Measurements from ENCODE around the gene SEMA5A.
"Not testable (repeated sequence)": the region's sequence is repeated elsewhere in the genome, so short reads cannot be mapped to it uniquely, and the experiment has no call there.

The SEMA5A gene

DNA sequence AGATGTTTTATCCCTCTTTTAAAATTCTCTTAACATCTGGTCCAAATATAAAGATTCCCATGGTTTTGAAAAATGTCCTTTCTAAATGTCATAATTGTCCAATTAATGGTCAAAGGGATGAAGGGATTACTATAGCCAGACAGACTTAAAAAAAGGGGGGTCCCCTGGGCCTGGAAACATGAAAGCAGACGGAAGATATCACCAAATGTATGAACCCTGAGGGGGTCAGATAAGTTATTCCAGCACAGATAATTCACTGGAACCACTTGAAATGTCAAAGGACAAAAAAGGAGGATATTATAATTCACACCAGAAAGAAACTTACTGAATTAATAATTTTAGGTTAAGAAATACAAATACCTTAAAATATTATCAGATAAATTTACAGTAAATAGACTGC, 155.8 kb downstream of the SEMA5A start:
- DNase-seq: no peak

DNA sequence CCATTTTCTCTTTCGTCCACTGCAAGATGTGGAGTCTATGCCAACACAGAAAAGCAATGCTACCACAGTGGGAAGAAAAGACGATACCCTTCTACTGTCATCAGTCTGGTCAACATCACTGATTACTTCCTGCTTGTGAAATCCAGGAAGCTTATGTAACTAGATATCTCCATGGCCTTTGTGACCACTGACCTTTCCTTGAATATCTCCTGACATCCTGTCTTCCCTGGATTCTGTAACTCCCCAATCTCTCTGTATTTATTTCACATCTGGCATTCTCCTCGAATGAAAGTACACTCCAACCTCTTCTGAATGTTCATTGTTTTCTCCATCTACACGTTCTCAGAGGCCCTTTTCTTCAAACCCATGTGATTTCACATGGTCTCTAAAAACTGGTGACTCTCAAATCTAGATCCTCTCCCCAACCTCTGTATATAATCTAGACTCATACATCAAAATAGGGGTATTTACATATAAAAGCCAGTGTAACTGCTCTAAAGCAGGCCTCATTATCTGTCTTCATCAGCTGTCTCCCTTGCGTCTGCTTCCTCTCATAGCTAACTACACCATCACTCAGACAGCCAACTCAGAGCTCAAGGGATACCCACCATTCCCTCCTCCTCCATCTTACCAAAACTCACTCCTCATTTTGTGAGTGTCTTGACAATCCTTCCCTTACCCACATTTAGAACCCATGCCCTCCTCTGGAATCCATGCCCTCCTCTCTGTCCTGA, 156.8 kb downstream of the SEMA5A start:
- DNase-seq: no peak

DNA sequence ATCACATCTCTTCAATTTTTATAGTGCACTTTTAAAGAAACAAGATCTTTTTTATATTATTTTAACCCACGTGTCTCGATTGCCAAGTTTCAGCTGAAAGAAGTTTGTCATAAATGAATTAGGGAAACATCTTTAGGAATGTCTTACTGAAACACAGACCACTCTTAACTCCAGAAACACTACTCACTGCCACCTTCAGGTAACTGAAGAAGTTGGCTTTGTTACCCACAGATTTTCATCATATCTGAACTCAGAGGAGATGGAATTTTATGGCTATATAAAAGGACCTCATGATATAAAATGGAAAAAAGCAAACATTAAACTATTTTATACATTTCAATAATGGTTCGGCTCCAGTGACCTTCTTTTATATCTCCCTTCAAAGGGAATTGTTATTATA, 158.0 kb downstream of the SEMA5A start:
- DNase-seq: no peak

GRCh38 chr5:9386945-9387344, 158.9 kb downstream of the SEMA5A start:
- DNase-seq: no peak

GRCh38 chr5:9382522-9382921, 163.4 kb downstream of the SEMA5A start:
- DNase-seq: no peak

DNA sequence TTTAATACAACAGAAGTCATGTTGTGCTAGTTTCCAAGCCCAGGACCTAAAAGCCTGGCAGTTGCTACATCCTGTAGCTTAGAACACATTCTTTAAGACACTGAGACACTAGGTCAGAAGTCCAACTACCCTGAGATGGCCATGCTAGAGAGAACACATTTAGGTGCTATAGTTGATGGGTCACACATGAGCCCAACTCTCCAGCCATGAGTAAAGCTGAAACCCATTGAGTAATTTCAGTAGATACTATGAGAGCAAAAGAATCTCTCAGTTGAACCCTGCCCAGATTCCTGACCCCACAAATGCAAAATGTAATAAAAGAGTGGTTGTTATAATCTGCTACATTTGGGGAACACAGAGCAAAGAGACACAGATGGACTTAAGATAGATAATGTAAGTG, 164.4 kb downstream of the SEMA5A start:
- no peak for DNase-seq

GRCh38 chr5:9380109-9380508, 165.8 kb downstream of the SEMA5A start:
- DNase-seq: no peak

GRCh38 chr5:9376363-9377117, 169.3 kb downstream of the SEMA5A start:
- DNase-seq: no peak

DNA sequence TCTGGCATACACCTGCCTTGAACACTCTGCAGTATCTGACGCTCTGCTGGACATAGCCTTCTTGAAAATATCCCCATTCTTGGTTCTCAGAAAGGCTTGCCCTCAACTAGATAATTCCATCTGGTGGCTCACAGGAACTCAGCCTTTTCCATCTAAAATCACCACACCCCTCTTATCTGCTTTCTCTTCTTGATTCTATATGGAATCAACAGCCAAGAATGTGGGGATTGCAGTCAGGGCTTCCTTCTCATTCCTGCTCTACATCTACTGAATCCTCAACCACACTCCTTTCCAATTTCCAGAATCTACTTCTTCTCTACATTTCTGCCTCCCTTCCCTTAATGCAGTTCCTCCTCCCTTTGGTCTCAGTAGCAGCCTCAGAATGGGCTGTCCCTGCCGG, 170.1 kb downstream of the SEMA5A start:
- no peak for DNase-seq

DNA sequence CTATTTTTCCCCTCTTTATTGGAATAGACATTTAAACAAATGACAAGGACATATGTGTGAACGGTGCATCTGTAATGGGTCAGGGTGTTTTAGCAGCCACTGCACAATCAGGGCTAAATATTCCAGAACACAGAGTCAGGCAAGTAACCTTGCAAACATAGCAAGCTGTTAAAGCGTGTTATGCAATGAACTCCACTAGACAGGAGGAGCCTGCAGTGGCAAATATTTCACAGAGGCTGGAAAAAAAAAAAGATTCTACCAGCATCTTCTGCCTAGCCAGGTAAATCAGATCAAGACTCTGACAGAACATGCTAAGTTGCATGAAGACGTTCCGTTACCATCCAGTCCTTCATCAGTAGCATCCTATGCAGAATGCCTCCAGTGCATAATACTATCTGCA, 171.8 kb downstream of the SEMA5A start:
- no peak for DNase-seq

DNA sequence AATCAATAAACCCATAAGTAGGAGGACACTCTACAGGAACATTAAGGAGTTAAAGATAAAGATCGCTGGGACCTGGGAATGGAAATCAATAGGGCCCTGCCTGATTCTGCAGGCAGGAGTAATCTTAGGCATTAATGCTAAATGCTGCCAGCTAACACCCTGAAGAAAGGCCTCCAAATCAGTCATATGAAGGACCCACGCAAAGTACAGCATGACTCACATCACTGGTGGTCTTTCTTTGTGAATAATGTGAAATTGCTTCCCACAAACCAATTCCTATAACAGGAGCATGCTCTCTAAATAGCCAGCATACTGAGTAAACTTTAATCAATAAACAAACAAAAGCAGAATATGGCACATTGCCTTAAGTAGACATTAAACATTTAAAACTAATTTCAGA, 172.3 kb downstream of the SEMA5A start:
- DNase-seq: no peak

GRCh38 chr5:9370256-9370655, 175.6 kb downstream of the SEMA5A start:
- DNase-seq: no peak

- no peak for DNase-seq
Measured at GRCh38 chr5:9365512-9365911, 180.4 kb downstream of the SEMA5A start.

DNA sequence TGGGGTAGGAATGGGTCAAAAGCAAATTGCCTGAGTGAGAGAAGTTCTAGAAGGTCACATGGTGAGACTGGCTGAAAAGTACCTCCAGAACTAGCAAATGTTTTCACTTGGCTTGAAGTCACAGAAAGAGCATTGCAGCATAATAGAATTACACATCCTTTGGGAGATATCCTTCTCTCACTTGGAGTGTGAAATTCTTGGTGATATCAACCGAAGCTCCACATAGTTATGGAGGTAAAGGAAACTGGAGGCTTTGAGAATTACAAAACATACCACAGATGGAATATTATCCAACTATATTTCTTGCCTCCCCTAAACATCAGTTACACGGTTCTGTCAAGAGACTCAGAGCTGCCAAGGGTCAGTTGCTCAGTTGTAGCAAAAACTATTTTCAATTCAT, 182.4 kb downstream of the SEMA5A start:
- DNase-seq: no peak

DNA sequence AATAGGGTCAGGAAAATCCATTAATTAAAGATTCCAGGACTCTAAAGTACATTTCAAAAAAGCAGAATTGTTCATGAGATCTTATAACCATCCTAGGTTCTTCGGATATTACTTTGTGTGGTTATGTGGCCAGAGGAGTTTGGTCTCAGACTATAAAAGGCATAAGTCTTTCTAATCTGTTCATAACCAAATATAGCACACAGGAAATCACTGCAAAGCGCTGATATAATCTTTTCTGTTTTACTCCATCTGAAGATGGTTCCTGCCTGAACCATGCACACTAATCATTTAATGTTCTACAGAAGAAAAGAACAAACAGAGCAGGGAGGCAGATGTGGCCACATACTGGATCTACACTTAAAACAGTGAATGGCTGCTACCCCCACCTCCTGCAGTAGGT, 182.8 kb downstream of the SEMA5A start:
- no peak for DNase-seq

DNA sequence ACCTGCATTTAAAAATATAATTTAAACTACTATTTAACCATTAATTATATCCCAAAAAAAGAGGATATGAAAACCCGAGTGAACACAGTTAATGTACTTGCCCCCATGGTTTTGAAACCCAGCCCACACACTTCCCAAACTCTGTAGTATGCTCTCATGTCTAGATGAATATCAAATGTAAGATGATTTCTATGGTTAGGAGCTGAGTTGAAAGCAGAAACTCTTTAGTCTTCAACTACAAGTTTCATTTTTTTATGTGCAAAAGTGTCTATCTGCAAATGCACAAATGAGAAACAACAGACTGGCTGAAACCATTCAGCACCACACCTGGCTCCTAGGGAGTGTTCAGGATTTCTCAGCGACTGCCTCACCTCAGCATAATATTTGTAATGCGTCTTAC, 183.3 kb downstream of the SEMA5A start:
- no peak for DNase-seq

DNA sequence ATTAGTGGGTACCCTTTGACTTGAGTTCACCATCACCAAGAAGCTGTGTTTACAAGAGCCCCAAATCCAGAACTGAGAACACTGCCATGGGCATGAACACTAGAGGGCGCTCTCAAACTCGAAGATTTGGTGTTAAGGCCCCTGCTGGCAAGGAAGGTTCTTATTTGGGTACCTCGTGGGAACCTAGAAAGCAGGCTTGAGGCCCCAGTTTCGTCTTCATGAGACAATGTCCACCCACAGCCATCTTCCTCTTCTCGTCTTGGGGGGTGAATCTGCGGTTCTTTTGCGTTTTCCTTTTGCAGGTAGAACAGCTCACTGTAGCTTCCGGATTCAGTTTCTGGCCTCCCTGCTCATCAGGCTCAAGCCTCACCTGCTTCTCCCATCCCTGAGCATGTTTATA, 184.0 kb downstream of the SEMA5A start:
- no peak for DNase-seq

GRCh38 chr5:9358961-9359685, 186.8 kb downstream of the SEMA5A start:
- no peak for DNase-seq

DNA sequence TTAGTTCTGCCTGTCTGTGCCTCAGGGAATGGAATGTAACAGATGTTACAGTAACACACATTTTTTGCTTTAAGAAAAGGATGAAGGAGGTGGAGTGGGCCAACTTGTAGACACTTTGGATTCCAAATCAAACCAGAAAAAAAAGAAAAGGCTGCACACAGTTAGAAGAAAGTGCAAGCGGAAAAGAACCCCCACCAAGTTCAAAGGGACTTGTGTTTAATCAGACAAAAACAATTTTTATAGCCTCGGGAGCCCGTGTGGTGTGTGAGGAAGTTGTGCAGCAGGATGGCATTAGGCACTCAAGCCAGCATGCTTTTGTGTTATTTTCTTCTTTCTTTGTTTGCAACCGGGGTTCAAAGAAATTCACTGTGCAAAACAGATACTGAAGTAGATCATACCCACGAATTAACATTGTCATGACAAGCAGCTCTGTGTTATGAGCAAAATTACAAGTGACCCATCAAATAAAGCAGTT, 189.5 kb downstream of the SEMA5A start:
- no peak for DNase-seq

DNA sequence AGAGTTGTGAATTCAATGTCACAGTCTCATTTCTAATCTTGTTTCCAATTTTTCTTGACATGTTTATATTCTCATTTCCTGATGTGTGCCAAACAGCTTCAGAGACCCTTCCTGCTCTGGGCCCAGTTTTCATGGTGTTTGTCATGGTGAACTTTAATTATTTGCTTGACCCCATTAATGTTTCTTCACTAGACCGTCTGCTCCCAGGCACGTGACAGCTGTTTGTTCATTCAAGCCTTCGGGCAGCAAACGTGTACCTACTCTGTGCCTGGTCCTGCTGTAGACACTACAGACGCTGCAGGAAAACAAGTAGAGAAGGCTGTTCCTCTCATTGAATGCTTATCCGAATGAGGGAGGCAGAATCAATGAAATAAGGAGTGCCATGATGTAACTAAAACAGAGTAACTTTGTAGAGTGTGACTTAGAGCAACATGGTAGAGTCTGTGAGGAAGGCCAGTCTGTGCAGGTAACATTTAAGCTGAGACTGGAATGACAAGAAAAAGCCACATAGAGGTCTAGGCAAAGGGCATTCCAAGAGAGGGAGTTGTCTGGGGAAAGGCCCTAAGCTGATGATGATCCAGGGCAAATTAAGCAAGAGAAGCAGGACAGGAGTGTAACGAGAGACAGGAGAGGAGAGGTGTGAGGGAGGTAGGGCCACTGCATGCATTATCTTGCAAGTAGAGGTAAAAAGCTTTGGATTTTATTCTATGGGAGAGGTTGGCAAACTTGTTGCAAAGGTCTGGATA, 191.4 kb downstream of the SEMA5A start:
- no peak for DNase-seq

GRCh38 chr5:9353048-9353447, 192.8 kb downstream of the SEMA5A start:
- DNase-seq: not testable (repeated sequence)

DNA sequence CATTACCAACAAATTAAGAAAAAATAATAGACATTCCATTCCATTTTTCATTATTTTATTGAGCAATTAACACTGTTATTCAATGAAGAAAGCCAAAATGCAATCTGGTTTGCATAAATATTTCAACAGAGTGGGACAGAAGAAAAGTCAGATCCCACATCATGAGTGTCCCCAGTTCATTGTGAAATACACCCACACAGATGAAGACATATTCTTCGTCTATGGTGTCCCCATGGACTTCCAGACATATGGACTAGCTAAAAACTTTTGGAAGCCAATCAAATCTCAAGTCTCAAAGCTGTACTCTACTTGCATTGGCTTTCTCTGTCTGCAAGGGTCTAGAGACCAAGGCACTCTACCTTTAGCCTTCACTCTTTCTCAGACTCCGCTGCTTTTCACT, 194.3 kb downstream of the SEMA5A start:
- no peak for DNase-seq

GRCh38 chr5:9350301-9350797, 195.5 kb downstream of the SEMA5A start:
- no peak for DNase-seq
